GM21825 (cell line): Measurements from ENCODE around the gene LMNTD2.
A peak's percentile ranks its signal among the peaks of the same experiment; 100 is the strongest.
"Not testable (repeated sequence)": the region's sequence is repeated elsewhere in the genome, so short reads cannot be mapped to it uniquely, and the experiment has no call there.

Experiments used
- ATAC-seq: cut with Tn5 transposase; IDR thresholded peaks from one replicate; pipeline ENCODE4 v1.9.1; 2021; ENCODE audit warnings: mild to moderate bottlenecking, moderate library complexity; ENCODE audit not compliant: unreplicated experiment

The LMNTD2 gene

DNA sequence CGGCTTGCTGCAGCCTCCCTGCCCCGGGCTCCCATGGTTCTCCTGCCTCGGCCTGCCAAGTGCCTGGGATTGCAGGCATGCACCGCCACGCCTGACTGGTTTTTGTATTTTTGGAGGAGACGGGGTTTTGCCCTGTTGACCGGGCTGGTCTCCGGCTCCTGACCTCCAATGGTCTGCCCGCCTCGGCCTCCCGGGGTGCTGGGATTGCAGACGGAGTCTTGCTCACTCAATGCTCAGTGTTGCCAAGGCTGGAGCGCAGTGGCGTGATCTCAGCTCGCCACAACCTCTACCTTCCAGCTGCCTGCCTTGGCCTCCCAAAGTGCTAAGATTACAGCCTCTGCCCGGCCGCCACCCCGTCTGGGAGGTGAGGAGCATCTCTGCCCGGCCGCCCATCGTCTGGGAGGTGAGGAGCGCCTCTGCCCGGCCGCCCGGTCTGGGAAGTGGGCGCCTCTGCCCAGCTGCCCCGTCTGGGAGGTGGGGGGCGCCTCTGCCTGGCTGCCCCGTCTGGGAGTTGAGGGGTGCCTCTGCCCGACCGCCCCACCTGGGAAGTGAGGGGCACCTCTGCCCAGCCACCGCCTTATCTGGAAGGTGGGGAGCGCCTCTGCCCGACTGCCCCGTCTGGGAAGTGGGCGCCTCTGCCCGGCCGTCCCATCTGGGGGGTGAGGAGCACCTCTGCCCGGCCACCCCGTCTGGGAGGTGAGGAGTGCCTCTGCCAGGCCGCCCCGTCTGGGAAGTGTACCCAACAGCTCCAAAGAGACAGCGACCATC is 43.4 kb downstream of the LMNTD2 start:
- ATAC-seq = not testable (repeated sequence)

DNA sequence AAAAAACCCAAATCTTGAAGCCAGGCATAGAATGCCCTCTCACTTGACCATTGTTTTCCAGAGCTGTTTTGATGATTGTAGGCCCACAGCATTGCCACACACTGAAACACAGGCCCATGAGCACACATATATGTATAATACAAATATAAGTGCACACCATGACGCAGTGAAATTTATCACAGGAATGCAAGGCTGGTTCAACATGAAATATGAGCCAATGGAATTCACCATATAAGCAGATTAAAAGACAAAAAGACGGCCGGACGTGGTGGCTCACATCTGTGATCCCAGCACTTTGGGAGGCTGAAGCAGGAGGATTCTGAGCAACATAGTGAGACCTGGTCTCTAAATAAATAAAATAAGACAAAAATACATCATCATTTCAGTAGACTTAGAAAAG is 44.1 kb downstream of the LMNTD2 start:
- no peak for ATAC-seq

DNA sequence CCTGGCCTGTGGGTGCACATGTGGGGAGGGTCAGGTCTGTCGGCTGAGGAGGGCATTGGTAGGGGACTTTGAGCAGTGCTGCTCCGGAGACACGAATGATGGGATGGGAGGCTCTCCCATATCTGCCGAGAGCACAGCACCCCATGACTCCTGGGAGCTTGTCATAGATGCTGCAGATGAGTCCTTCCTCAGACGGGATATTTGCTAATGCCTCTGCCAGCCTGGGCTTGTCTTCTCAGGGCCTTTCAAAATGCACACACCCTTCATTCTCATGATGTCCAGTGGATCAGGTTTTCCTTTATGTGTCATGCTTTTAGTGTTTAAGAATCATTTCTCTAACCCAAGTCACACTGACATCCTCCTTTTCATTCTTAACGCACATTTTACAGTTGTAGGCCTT is 45.4 kb downstream of the LMNTD2 start:
- no peak for ATAC-seq

- ATAC-seq = no peak
Measured at GRCh38 chr11:514606-515005, 45.9 kb downstream of the LMNTD2 start.

DNA sequence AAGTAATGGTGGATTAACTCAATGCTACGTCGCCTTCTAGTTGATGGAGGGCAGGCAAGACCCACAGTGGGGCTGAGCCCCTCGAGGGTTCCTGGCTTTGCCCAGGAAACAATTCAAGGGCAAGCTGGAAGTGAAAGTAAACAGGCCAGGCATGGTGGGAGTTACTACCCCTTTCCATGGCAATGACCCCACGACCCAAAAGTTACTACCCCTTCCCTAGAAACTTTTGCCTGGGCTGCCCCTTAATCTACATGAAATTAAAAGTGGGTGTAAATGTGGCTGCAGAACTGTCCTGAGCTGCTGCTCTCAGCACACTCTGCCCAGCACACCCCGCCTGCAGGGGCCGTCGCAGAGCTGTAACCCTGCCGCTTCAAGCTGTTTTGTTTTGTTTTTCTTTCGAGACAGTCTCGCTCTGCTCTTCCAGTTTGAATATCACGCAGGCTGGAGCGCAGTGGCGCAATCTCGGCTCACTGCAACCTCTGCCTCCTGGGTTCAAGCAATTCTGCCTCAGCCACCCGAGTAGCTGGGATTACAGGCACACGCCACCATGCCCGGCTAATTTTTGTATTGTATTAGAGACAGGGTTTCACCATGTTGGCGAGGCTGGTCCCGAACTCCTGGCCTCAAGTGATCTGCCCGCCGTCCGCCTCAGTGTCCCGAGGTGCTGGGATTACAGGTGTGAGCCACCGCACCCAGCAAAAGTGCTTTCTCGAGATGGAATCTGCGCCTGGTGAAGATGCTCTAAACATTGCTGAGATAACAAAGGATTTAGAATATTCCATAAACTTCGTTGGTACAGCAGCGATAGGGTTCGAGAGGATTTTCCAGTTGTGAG is 47.6 kb downstream of the LMNTD2 start:
- no peak for ATAC-seq

DNA sequence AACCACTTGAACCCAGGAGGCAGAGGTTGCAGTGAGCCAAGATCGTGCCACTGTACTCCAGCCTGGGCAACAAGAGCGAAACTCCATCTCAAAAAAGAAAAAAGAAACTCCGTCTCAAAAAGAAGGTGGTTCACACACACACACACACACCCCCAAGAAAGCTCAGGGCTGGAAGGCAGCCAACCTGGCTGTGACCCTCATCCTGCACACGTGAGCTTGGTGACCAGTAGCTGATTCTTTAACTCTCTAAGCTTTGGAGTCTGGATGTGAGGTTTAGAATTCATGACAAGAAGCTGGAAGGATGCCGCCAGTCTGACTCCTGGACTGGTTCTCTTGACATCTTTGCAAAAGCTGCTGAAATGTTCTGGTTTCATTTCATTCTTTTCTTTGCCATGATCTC is 51.6 kb downstream of the LMNTD2 start:
- no peak for ATAC-seq

DNA sequence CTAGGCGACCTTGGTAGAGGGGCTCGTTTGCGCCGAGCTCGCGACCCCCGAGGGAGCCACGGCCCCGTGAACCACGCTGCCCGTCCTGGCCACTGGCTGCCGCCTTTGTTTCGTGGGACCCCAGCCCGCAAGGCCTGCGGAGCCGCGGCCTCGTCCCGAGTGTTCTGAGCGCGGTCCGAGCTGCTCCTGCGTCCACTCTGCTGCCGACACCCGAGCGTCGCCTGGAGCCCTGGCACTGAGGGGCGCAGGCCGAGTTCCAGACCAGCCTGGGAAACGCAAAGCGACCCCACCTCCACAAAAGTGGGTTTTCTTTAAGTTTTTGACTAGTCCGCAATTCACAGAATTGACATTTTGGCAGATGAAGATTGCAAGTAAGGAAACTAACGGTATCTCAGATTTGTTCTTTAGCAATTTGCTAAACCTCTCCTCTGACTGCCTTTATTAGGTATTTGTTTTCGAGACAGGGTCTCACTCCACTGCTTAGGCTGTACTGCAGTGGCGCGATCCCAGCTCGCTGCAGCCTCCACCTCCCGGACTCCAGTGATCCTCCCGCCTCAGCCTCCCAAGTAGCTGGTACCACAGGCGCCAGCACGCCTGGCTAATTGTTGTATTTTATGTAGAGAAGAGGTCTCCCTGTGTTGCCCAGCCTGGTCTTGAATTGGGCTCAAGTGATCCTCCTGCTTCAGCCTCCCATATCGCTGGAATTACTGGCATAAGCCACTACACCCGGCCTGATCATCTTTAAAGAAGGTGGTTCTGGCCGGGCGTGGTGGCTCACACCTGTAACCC is 52.6 kb downstream of the LMNTD2 start:
- no peak for ATAC-seq

DNA sequence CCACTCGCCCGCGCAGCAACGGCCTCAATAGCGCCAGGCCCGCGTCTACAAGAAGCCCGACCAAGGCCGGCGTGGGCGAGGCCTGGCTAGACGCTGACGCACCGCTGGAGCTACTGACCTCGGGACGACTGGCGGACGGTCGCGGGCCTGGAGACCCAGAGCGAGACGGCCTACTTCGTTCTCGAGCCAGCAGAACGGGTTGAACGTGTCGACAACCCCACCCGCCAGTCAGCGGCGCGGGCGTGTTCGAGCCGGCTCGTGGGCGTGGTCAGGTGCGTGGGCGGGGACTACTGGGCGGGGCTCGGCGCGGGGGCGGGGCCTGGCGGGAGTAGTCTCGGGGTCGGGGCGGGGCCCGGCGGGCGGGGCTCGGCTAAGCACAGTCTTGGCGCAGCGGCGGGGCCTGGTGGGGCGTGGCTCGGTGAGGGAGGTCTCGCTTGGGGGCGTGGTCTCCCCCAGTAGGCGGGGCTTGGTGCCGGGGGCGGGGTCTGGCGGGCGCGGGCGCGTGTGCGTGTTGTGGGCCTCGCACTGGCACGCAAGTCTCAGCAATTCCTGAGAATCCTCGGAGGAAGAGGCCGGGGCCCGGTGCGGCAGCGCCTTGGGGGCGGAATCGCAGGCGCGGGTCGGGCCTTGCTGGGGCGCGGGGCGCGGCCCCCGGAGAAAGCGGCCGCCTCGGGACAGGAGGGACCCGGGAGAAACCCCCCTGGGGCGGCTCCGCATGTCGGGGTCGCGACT is 53.4 kb downstream of the LMNTD2 start, which contains the start of gene RNH1:
RNH1 (minus strand) TSS at position 248 of the 732 bp plus-strand sequence. CDS start 5,080 bp downstream, outside the sequence.
- peak; percentile 49 for ATAC-seq

DNA sequence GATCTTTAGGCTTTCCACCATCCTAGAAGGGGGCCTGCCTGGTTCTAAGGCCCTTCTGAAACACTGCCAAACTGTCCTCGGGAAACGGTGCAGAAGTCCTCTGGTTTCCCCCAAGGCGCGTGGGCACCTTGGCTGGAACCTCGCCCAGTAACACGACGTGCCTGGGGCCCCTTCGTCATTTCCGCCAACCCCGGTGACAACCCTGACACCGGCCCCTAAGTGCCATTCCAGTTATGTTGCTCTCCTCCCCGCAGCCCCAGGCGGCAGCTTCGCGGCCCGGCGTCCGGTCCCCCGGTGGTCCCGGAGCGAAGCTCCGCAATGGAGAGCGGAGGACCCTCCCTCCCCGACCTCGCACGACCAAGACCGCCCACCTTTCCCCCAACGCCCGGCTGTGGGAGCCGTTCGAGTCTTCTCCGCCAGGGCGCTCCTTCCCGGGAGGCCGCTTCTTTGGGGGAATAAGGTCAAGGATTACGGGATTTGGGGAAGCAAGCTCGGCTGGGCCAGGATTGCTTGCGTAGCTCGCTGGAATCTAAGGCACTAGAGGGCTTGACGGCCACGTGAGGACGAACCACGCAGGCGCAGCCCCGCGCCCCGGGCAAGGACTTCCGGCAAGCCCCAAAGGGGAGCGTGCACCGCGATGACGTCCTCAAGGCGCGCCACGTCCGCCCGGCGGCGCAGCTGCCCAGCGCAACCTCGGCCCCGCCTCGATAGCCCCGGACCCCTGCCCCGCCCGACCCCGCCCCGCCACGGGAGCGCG is 54.1 kb downstream of the LMNTD2 start:
- ATAC-seq = peak; percentile 57

DNA sequence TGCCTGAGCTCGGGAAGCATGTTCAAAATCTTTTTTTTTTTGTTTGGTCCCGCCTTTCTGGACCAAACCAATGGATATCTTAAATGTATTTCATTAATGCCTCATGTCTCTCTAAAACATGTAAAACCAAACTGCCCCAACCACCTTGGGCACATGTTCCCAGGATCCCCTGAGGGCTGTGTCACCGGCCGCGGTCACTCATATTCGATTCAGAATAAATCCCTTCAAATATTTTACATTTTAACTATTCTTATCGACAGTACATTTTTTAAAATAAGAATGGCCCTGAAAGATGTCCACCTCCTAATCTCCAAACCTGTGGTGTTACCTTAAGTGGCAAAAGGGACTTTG is 55.6 kb downstream of the LMNTD2 start:
- ATAC-seq = no peak
